ENCODE data around the gene LRRIQ4.

- TF ChIP-seq CTCF (IDR thresholded peaks at IDR 0.05; ENCODE audit: low read depth, low read length), result no peak
- TF ChIP-seq EZH2phosphoT487 (IDR thresholded peaks at IDR 0.05; ENCODE audit: low read depth), result no peak
Observed at GRCh38 chr3:169855514-169855913, 42.8 kb downstream of the LRRIQ4 start.
